DMS79 treated with DMSO at 0.1 percent for 48 hours (cell line): ENCODE data around the gene ATF6B.

Experiments
- DNase-seq: peaks from one replicate; lab custom pipeline; 2025; lab: John Stamatoyannopoulos, UW

The ATF6B gene

DNA sequence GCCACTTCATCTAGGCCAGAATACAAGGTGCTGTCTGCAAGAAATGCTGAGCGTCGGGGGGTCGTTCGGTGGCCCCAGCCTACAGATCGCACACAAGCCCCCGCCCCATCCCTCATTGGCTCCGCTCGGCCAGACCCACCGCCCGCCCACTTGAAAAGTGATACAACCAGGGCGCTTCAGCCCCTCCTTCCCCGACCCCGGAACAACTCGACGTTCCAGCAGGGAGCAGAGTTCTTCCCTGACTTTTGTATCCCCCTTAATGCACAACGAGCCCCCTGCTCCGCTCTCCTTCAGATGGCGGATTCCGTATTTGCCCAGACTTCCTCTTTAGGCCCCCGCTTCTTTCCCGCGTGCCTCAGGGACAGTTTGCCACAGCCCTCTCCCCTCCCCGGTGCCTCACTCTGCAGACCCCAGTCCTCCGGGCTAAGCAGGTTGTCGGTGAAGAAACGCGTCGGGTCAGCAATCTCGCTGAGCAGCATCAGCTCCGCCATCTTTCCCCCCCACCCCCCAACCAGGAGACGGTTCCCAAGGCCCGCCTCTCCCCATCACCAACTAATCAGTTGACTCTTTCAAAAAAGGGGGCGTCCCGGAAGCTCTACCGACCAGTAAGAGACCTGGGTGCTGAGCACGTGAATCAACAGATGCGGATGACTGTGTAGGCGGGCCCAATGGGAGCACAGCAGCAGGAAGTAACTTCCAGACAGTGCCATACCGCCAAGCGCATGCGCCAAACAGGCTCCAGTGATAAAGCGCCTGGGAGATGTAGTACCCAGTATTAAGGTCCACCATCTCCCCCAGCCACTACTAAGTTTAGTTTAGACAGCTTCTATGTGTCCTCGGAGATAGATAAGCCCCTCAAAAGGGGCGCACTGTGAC, at the start of gene ATF6B:
TSS of gene ATF6B (minus strand) at position 530 of the 876 bp plus-strand sequence. CDS start at position 491, 39 bp downstream.
- DNase-seq: peak; percentile 99

DNA sequence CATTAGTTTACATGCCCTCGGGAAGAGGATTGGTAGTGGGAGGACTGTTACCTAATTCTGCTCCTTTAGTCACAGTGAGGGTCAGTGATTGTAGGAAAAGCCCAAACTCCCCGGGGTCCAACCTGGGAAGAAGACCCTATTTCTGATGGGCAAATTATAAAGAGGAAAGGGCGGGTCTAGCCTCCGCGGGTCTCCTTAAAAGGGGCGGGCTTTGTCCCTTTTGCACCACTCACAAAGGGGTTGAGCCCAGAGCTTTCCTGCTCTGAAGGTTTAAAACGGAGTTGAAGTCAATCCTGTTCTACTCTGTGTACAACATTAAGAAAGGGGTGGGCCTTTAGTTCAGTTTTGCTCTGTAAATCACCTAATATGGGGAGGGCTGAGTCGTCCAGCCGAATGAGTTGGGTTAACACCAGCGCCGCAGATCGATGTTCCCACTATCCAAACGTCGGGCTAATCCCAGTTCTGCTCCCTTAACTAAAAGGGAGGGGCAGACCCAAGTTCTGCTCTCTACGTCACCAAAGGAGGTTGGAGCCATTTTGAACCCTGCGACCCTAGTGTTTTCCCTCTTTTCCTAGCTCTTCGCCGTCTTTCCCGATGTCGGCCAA, 49.2 kb upstream of the ATF6B start:
- peak; percentile 96 for DNase-seq

DNA sequence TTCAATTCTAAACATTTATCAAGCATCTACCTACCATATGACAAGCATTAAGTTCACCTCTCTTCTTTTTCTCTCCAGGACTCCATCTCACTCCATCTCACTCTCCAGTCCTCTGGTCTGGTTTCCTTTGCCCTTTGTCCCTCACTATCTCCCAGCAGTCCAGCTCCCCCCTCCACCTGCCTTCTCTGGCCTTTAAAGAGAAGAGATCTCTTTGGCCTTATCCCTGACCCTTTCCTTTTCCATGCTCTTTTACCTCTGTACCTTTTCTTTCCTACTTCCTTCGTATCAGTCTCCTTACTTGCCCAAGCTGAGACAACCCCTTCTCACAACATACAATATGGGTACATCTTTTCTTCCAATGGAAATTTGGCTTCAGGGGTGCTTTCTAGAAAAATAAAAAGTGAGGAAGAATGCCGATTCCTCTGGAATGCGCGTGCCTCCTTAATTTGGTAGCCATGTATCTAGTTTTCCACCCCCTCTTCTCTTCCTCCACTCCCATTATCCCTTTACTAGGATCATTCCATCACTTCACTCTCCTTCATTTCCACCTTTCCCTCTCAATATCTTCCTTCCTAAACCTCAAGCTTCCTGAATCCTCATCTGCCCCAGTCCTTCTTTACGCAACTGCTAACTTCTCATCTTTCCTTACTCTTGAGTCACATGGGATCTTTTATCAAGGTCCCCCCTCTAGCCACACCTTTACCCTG, 48.6 kb upstream of the ATF6B start:
- DNase-seq: peak; percentile 86

DNA sequence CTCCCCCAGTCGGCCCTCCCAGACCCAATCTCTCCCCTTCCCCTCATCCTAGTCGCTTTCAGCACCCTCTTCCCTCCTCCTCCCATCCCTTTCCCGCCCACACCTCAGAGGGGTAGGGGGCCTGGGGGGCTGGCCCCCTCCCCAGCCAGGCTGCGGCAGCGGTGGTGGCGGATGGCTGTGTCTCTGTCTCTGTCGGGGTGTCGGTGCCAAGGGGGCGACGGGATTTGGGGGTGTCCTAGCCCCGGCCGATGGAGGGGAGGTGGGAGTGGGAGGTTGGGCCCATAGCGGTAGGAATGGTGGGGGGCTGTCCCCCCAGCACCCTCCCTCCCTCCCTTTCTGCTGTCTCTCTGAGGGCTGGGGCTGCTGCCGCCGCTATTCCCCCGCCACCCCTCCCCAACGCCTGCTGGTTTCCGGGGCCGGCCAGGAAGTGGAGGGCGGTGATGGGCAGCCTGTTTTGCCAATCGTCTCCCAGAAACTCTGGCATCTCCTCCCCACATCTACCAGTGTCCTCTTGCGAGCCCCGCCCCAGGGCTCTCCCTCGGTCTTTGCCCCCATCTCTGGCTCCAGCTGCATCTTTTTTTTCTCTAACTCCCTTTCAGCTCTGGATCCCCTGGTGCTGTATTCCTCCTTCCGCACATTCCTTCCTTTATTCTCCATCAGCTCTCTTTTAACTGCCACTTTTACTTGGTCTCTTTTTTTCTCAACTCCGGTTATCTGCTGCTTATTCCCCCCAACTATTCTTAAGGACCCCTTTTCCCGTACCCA, 47.8 kb upstream of the ATF6B start, which contains the start of gene AGPAT1:
TSS of gene AGPAT1 (minus strand) at position 374 of the 765 bp plus-strand sequence. CDS start 4,588 bp downstream, outside the sequence.
- peak; percentile 96 for DNase-seq

DNA sequence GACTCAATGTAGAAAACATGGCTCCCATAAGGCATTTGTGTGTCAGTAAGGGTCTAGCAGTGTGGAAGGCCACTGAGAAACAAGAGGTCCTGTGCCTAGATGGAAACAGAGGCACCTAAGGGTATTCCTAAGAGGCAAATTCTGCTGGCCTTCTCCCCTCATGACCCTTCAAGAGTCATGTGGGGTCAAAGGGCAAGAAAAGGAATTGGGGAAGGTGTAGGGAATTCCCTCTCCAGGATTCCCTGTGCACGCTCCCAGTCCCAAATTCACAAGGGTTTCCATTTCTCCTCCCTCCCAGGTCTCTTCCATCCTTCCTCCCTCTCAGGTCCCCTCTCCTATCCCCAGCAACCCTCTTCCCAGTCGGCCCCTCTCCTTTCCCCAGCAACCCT, 47.3 kb upstream of the ATF6B start:
- no peak for DNase-seq

GRCh38 chr6:32174416-32174815, 46.4 kb upstream of the ATF6B start:
- DNase-seq: no peak

GRCh38 chr6:32173051-32173727, 45.1 kb upstream of the ATF6B start:
- no peak for DNase-seq

GRCh38 chr6:32171234-32171633, 43.2 kb upstream of the ATF6B start:
- DNase-seq: no peak

DNA sequence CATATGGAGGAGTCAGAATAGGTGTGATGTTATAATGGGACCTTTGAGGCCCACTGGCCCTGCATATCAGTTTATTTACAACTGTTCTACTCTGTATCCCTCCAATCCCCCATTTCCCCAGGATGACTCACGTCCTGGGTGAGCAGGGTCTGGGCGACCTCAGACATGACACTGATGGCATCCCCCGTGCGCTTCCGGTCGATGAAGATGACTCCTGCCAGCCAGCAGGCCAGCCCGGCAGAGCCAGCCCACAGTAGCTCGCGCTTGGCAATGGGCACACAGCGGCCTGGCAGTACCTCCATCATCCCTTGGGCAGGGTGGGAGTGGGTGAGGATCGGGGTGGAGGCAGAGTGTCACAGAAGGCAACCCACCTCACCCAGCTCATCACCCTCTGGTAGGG, 42.2 kb upstream of the ATF6B start:
- DNase-seq: no peak

DNA sequence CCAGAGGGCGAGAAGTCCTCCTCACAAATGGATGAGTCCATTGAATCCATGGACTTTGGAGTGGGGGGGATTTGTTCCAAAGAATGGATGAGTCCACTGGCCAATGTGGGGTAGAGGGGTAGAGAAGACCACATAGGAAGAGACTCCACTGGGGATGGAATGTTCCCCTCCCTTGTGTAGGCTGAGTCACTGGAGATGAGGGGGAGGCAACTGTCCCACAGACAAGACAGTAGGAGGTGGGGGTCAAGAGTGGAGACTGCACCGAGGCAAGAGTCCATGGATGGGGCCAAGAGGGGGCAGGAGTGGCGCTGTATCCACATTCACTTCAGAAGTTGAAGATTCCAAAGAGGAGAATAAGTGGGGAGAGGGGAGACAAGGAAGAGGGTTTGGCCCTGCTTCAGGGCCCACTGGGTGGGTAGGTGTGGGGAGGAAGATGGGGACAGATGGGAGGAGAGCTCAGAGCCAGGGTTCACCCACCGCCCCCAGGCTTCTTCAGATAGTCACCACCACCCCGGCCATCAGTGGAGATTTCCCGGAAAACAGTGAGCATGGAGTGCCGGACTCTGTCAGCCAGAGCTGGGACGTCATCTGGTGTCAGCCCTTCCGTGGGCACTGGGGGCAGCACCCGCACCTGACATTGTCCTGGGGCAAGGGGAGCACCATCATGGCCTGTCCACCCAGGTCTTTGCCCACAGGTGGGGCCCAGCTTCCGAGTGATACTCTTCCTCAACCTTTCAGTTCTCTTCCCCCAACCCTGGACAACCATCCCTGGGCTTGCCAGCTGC, 41.0 kb upstream of the ATF6B start:
- DNase-seq: no peak

GRCh38 chr6:32168350-32168749, 40.3 kb upstream of the ATF6B start:
- DNase-seq: no peak

DNA sequence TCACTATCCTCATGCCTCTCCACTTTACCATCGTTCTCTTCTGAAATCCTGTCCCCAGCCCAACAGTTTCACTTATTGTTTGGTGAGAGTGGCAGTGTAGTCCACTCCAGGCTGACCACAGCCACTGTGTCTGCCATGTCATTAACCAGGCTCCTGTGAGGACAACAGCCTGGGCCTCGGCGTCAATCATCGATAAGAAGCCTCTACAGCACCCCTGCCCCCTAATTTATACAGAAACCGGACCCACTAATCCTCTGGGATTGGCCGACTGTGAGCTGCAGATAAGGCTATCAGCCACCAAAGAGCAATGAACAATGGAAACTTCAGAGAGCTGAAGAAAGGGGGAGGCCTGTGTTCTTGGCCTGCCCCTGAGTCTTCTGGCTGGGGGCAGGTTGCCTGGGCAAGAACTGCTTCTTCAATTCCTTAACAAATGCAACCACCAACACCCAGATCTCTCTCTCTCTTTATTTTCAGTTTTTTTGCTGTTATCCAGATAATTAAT, 39.8 kb upstream of the ATF6B start:
- no peak for DNase-seq

DNA sequence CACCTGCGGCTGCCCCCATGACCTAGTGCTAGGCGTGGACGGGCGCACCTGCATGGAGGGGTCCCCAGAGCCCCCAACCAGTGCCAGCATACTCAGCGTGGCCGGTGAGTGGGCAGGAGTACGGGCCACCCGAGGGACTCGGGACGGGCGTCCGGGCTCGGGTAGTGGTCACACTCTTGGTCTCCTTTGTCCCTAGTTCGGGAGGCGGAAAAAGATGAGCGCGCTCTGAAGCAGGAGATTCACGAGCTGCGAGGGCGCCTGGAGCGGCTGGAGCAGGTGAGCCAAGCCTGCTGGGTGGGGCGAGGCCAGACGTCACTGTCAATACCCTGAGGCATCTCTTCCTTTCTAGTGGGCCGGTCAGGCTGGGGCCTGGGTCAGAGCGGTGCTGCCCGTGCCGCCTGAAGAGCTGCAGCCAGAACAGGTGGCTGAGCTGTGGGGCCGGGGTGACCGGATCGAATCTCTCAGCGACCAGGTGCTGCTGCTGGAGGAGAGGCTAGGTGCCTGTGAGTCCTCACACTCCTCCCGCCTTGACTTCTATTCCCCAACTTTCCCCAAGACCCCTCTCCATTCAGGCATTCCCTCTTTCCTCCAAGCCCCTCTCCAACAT, 39.2 kb upstream of the ATF6B start:
- DNase-seq: no peak

DNA sequence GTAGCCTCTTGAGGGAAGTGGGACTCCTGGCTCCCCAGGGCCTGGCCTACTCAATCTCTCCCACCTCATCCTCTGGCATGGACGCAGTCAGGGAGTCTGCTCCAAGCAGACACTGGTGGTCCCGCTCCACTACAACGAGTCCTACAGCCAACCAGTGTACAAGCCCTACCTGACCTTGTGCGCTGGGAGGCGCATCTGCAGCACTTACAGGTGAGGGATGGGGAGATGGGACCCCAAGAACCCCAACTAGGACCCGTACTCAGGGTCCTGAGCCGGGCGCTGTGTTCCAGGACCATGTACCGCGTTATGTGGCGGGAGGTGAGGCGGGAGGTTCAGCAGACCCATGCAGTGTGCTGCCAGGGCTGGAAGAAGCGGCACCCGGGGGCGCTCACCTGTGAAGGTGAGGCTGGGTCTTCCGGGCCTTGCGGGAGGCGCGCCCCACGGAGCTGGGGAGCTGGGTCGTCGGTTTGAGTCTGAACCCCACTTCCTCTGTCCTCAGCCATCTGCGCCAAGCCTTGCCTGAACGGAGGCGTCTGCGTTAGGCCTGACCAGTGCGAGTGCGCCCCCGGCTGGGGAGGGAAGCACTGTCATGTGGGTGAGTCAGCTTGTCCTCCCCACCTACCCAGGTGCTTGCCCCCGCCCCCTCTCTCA, 38.5 kb upstream of the ATF6B start:
- DNase-seq: no peak

- no peak for DNase-seq
These were observed 36.2 kb upstream of the ATF6B start, which contains the start of gene EGFL8 for GRCh38 chr6:32164295-32164694. Gene EGFL8 (plus strand): TSS chr6:32164595. CDS start chr6:32166166, 1,571 bp downstream.

GRCh38 chr6:32163559-32164258, 35.7 kb upstream of the ATF6B start:
- no peak for DNase-seq

DNA sequence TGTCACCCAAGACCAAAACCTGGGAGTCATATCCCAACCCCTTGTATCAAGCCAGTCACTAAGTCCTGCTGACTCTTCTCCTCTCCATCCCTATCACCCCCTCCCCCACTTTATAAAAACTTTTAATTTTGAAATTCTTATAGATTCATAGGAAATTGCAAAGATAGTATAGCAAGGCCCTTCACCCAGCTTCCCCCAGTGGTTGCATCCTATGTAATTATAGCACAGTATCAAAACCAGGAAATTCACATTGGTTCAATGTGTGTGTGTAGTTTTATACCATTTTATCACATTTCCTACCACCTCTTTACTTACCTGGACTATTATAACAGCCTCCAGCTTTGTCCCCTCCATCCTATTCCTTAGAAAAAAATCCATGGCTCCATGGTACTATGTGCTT, 30.0 kb upstream of the ATF6B start:
- no peak for DNase-seq

- no peak for DNase-seq
These were observed 28.8 kb upstream of the ATF6B start for GRCh38 chr6:32156891-32157290.
